NCI-H1092 (cell line): ENCODE data around the gene CRYGS.

Experiments used
- DNase-seq: peaks from one replicate; lab custom pipeline; 2025; lab: John Stamatoyannopoulos, UW

The CRYGS gene

DNA sequence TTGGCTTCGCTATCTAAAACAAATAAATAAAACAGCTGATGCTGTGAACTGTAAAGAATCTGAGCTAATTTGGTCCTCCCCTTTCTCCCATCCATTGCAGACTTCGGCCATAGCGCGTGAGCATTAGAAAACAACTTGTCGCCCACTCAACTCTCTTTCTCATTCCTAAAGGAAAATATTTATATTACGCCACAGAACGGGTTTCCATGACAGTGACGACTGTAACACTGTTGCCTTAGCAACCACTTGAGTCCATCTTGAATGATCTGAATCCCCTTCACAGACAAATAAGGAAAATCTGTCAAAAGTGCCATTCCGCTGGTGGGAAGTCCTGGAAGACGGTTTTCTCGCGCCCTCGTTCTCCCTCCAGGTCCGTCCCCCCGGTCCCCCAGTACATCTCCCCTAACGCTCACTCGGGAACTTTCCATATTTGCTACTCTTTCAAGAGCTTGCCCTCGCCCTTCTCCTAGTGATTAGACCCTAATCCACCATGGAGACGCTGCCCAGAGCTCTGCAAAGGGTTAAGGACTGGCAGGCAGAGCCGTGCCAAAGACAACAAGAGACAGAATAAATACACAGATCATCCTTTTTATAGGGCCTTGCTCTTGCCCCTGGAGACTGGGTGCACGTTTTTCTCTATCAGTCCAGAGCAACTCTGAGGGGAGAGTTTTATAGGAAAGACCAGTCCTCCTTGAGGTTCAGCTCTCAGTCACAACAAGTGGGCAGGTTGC, 50.5 kb downstream of the CRYGS start:
- peak; percentile 49 for DNase-seq

DNA sequence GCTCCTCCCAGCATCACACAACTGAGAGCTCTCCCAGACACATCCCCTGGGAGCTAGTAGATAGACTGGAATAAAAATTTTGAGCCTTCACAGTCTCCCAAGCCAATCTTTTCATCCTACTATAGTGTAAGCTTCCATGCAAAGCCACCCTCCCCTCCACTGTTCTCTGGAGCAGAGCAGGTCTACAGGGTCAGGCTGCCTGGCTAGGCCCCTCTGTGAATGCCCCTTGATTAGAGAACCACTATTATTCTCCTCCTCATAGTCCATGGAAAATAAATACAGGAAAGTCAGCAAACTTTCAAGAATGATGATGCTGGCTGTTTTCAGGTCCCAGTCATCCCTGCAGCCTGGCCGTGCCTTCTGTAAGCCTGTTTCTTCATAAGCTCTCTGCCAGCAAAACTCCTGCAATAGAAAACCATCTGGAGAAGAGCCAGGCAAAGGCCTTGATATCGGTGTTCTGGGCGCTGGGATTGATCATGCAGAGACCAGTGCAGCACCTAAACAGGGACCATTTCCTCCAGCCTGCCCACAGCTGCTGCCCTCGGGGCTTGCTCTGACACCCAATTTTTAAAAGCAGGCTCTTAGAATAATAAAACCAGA, 51.7 kb downstream of the CRYGS start:
- DNase-seq = no peak

GRCh38 chr3:186489507-186489906, 54.7 kb downstream of the CRYGS start:
- DNase-seq = no peak
